Stimulated activated CD4-positive, alpha-beta T cell treated with anti-CD3 and anti-CD28 coated beads, Interleukin-4, amount 100 ng/mL, for 48 hours (primary cell): ENCODE data around the gene SLC16A6.
"Not testable (repeated sequence)": the region's sequence is repeated elsewhere in the genome, so short reads cannot be mapped to it uniquely, and the experiment has no call there.

ENCODE experiments used
- DNase-seq, 2 donors: peaks; one replicate each; pipeline ENCODE4 v3.0.0-alpha.2; 2020; ENCODE audit warnings: low read depth in 2 of 2

Gene SLC16A6

GRCh38 chr17:68289936-68290267, 1.0 kb downstream of the SLC16A6 start:
- no peak for DNase-seq

DNA sequence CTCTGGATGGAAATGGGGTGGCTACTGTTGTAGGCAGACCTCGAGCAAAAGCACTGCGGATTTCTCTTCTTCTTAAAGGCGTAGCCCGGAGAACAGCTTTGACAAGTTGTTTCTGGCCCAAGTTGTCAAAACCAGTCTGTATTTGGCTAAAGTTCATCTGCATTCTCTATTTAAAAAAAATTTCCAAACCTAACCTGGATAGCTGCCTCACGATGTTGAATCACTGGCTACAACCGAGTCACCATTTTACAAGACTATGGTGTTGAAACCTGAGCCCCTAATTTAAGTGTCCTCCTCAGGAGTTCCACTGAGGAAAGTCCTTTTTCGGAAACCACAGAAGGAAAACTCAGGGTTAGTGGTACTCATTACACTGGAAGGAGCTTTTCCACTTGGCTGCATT, 1.5 kb downstream of the SLC16A6 start:
- DNase-seq, result no peak

GRCh38 chr17:68288804-68289203, 2.1 kb downstream of the SLC16A6 start:
- no peak for DNase-seq

DNA sequence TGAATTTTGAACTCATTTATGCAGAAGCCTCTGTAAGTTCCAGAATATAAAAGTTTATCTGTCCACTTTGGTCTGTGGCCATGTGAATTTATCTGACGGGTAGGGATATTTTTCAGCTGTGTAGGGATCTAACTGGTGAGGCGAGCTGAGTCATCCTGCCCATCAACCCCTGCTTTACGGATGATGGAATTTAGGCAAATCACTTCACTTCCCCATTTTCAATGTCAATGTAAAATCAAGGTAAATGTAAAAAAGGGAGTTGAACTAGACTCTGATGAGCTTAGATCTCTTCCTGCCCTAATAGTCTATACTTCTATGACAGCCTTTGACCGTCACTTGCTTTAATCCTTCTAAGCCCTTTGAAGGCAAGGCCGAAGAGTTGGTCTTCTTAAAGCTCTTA, 2.6 kb downstream of the SLC16A6 start:
- DNase-seq, result no peak

- not testable (repeated sequence) for DNase-seq
Measured at GRCh38 chr17:68281965-68282364, 9.0 kb downstream of the SLC16A6 start.

- DNase-seq, result no peak
Measured at GRCh38 chr17:68277807-68278206, 13.1 kb downstream of the SLC16A6 start.

DNA sequence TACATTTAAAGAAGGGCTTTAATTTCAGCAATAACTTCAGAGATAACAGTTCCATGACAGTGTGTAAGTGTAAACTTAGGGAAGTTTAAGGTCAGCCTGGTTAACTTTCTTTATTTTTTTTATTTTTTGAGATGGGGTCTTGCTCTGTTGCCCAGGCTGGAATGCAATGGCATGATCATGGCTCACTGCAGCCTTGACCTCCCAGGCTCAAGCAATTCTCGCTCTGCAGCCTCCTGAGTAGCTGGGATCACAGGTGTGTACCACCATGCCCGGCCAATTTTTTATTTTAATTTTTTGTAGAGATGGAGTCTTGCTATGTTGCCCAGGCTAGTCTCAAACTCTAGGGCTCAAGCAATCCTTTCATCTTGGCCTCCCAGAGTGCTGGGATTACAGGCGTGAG, 14.6 kb downstream of the SLC16A6 start:
- DNase-seq, result not testable (repeated sequence)

GRCh38 chr17:68273722-68274121, 17.2 kb downstream of the SLC16A6 start:
- DNase-seq, result no peak

GRCh38 chr17:68265833-68266232, 25.1 kb downstream of the SLC16A6 start:
- not testable (repeated sequence) for DNase-seq

GRCh38 chr17:68263101-68263681, 27.7 kb downstream of the SLC16A6 start:
- not testable (repeated sequence) for DNase-seq

DNA sequence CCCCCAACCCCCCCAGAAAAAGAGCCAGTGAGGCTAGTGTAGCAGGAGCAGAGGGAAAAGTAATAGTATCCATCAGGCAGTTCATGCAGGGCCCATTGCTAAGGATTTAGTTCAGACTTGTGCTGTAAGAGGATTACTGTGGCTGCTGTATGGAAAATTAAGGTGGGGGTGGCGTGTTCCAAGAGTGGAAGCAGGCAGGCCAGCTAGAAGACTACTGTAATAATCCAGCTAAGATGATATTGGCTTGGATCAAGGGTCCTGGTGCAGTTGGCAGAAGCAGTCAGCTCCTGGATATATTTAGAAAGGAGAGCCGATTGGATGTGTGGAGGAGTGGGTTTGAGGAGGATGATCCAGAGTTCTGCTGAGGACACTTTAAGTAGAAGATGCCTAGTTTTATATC, 28.5 kb downstream of the SLC16A6 start:
- not testable (repeated sequence) for DNase-seq

- no peak for DNase-seq
Measured at GRCh38 chr17:68260051-68260762, 30.7 kb downstream of the SLC16A6 start.

GRCh38 chr17:68259648-68259951, 31.3 kb downstream of the SLC16A6 start:
- not testable (repeated sequence) for DNase-seq

DNA sequence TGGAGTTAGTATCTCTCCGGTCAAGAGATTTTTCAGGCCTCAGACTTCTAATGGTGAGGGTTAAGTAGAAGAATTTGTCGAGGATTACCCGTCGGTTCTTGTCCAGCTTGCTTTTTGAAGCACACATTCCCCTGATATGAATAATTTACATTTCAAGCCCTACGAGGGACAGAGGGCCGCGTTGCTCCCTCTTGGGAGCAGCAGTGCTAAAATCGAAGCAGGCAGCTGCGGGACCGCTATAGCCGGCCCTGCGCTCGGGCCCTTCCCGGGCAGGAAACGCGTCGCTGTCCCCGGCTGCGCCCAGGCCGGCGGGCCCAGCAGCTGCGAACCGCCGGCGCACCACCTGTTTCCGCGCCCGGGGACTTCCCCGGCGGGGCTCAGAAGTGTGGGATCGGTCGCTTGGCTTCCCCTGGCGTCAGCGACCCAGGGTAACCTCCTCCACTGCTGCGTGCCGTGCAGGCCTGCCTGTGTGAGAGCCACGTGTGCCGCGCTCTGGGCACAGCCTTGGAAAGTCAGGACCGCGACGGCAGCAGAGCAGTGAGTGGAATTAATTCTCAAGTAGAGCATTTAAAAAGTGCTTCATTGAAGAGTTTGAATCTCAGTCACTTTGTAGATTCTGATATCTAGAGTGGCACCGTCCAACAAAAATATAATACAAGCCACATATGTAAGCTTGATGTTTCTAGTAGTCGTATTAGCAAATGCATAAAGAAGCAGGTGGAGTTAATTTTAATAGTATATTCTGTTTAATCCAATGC, 31.9 kb downstream of the SLC16A6 start:
- DNase-seq, result peak; percentile 55 to 70

- no peak for DNase-seq
Measured at GRCh38 chr17:68257934-68258333, 33.0 kb downstream of the SLC16A6 start.

- DNase-seq, result not testable (repeated sequence)
Measured at GRCh38 chr17:68256701-68257100, 34.2 kb downstream of the SLC16A6 start.

GRCh38 chr17:68255731-68256538, 35.0 kb downstream of the SLC16A6 start:
- no peak for DNase-seq

GRCh38 chr17:68255151-68255550, 35.8 kb downstream of the SLC16A6 start:
- DNase-seq, result no peak

GRCh38 chr17:68253426-68253825, 37.5 kb downstream of the SLC16A6 start:
- DNase-seq, result not testable (repeated sequence)

DNA sequence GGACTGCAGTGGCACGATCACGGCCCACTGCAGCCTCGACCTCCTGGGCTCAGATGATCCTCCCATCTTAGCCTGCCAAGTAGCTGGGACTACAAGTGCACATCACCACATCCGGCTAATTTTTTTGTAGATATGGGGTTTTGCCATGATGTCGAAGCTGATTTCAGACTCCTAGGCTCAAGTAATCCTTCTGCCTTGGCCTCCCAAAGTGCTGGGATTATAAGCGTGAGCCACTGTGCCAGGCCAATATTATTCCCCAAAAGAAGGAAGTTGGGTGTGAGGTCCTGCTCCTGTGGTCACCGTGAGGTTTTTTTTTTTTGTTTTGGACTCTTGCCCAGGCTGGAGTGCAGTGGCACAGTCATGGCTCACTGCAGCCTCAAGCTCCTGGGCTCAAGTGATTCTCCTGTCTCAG, 41.6 kb downstream of the SLC16A6 start:
- no peak for DNase-seq

DNA sequence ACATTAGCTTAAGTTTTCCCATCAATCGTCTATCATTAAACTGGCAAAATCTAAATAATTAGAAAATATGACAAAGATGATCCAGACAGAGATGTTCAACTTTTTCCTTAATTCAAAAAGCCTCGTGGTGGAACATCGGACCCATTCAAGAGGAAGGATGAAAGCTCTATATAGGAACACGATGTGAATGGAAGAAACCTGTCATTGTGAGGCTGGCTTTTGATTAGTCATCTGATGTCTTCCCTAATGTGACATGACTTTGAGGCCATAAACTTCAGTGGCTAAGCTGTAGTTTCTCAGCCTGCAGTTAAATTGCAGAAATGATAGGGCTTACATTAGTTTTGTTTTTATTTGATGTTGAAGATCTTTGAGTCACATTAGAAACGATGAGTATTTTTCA, 42.0 kb downstream of the SLC16A6 start:
- no peak for DNase-seq

DNA sequence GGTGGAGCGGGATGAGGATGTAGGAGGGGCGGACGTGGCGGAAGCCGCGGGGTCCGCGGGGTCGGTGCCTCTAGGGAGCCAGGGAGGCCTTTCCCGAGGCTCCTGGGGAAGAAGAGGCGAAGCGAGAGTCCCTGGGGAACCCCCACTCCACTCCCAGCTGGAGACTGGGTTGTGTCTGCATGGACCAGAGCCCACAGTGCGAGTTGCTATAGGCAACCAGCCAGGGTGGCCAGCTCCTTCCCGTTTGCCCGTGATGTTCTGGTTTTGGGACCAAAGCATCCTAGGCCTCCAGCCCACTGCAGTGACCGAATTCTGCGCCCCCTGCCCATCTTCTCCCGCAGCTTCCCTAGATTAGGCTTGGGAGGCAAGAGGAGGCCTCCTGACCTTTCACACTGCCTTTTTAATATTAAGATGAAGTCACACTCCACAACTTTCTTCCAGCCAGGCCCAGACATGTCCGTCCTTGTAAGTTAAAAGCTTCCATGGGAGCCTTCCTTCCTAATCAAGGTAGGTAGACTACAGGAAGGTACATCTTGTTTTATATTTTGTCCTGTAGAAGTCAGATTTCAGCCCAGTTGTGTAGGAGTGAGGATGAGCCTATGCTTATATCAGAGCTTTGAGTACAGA, 42.6 kb downstream of the SLC16A6 start:
- peak in 1 of 2 donors; percentile 42 for DNase-seq
